Lower lobe of right lung (tissue), 2 donors: ENCODE results near the gene LMNA. TPM values are rescaled to one million over a fixed set of nuclear protein-coding genes. Genes with fewer than 3 reads are reported as not detected.

Experiments used
- ATAC-seq, 2 donors: fragments of 200-7000 bp; cut with Tn5 transposase; one replicate each; pipeline ENCODE4 v1.9.1; 2020 to 2022; ENCODE audit warnings: mild to moderate bottlenecking in 2 of 2, moderate library complexity in 2 of 2
- DNase-seq: peaks from one replicate; pipeline ENCODE4 v3.0.0-alpha.2; 2020
- H3K27ac ChIP-seq: fragments of 200-600 bp; one replicate; pipeline ENCODE4 v1.8.0; 2022
- H3K27me3 ChIP-seq: fragments of 200-600 bp; one replicate; pipeline ENCODE4 v1.8.0; 2022; ENCODE audit warnings: low read depth
- H3K36me3 ChIP-seq: fragments of 200-600 bp; one replicate; pipeline ENCODE4 v1.8.0; 2022; ENCODE audit warnings: mild to moderate bottlenecking
- H3K4me1 ChIP-seq: fragments of 200-600 bp; one replicate; pipeline ENCODE4 v1.8.0; 2022
- H3K4me3 ChIP-seq: fragments of 200-600 bp; one replicate; pipeline ENCODE4 v1.8.0; 2022; ENCODE audit warnings: mild to moderate bottlenecking
- H3K9me3 ChIP-seq: fragments of 200-600 bp; one replicate; pipeline ENCODE4 v1.8.0; 2022
- intact Hi-C: fragments of 100-400 bp; cut with DNase I; formaldehyde crosslinking; loops from one replicate; pipeline ENCODE4 v1.11.0; 2022
- total RNA-seq: library from RNA; stranded (reverse); fragmentation: NEBNext Ultra II Directional; extraction: Animal tissue kit (Norgen Biotek cat#: 25700); gene quantifications from one replicate; pipeline ENCODE4 v1.2.1, GENCODE V29; 2021
- TF ChIP-seq, protein P1 (sequence below): fragments of 200-600 bp; IDR thresholded peaks from one replicate; pipeline ENCODE4 v1.8.0; 2022; ENCODE audit warnings: antibody characterized with exemption, mild to moderate bottlenecking
- donor health status: DM: no; HTN: yes; CAD: no; lungs with severe emphysema.

Gene LMNA
- total RNA-seq, 1 donor from 2014 or later, result 235 TPM

DNA sequence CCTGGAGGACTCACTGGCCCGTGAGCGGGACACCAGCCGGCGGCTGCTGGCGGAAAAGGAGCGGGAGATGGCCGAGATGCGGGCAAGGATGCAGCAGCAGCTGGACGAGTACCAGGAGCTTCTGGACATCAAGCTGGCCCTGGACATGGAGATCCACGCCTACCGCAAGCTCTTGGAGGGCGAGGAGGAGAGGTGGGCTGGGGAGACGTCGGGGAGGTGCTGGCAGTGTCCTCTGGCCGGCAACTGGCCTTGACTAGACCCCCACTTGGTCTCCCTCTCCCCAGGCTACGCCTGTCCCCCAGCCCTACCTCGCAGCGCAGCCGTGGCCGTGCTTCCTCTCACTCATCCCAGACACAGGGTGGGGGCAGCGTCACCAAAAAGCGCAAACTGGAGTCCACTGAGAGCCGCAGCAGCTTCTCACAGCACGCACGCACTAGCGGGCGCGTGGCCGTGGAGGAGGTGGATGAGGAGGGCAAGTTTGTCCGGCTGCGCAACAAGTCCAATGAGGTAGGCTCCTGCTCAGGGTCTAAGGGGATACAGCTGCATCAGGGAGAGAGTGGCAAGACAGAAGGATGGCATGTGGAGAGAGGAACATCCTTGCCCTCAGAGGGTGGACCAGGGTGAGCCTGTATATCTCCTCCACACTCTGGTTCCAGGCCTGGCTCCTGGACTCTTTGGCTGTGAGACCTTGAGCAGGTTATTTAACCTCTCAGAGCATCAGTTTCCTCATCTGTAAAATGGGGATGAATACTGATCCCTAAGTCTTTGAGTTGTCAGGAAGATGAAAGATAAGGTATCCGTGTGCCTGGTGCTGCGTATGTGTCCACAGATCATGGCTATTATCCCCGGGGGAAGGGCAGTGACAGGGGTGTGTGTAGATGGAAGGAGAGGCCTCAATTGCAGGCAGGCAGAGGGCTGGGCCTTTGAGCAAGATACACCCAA, 21.7 kb downstream of the LMNA start:
- H3K36me3 ChIP-seq, result peaks cover 96% of the 10 kb centered on the region

DNA sequence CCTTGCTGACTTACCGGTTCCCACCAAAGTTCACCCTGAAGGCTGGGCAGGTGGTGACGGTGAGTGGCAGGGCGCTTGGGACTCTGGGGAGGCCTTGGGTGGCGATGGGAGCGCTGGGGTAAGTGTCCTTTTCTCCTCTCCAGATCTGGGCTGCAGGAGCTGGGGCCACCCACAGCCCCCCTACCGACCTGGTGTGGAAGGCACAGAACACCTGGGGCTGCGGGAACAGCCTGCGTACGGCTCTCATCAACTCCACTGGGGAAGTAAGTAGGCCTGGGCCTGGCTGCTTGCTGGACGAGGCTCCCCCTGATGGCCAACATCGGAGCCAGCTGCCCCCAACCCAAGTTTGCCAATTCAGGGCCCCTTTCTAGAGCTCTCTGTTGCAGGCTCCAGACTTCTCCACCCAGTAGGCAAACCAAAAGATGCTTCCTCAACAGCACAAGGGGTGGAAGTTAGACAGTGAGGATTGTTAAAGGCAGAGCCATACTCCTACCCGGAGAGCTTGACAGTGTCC, 22.5 kb downstream of the LMNA start:
- TF ChIP-seq, protein P1, sequence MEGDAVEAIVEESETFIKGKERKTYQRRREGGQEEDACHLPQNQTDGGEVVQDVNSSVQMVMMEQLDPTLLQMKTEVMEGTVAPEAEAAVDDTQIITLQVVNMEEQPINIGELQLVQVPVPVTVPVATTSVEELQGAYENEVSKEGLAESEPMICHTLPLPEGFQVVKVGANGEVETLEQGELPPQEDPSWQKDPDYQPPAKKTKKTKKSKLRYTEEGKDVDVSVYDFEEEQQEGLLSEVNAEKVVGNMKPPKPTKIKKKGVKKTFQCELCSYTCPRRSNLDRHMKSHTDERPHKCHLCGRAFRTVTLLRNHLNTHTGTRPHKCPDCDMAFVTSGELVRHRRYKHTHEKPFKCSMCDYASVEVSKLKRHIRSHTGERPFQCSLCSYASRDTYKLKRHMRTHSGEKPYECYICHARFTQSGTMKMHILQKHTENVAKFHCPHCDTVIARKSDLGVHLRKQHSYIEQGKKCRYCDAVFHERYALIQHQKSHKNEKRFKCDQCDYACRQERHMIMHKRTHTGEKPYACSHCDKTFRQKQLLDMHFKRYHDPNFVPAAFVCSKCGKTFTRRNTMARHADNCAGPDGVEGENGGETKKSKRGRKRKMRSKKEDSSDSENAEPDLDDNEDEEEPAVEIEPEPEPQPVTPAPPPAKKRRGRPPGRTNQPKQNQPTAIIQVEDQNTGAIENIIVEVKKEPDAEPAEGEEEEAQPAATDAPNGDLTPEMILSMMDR, result no peak
- intact Hi-C loops, result no loop called here
- Histone ChIP-seq H3K4me3 (no peak overlapping the region), H3K36me3 (peaks cover 88% of the 10 kb centered on the region), H3K27me3 (no peaks in the 10 kb centered on the region), H3K9me3 (no peaks in the 10 kb centered on the region), H3K27ac (no peak overlapping the region), H3K4me1 (peaks cover 8% of the 10 kb centered on the region)
- no peak for DNase-seq
- ATAC-seq, result no peak

More for the DNA sequence above, 21.7 kb downstream of the LMNA start:
- Histone ChIP-seq H3K9me3 (no peaks in the 10 kb centered on the region), H3K4me3 (no peak overlapping the region), H3K27me3 (no peaks in the 10 kb centered on the region), H3K4me1 (peaks cover 7% of the 10 kb centered on the region), H3K27ac (no peak overlapping the region)
- intact Hi-C loops, result no loop called here
- TF ChIP-seq, protein P1, result no peak
- DNase-seq, result no peak
- ATAC-seq, result no peak

DNA sequence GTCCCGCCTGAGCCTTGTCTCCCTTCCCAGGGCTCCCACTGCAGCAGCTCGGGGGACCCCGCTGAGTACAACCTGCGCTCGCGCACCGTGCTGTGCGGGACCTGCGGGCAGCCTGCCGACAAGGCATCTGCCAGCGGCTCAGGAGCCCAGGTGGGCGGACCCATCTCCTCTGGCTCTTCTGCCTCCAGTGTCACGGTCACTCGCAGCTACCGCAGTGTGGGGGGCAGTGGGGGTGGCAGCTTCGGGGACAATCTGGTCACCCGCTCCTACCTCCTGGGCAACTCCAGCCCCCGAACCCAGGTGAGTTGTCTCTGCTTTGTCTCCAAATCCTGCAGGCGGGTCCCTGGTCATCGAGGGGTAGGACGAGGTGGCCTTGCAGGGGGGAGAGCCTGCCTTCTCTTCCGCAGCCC, 24.0 kb downstream of the LMNA start:
- no peak for DNase-seq
- intact Hi-C loops, result no loop called here
- Histone ChIP-seq H3K9me3 (no peaks in the 10 kb centered on the region), H3K4me3 (no peak overlapping the region), H3K27me3 (no peaks in the 10 kb centered on the region), H3K4me1 (peaks cover 8% of the 10 kb centered on the region), H3K36me3 (peaks cover 74% of the 10 kb centered on the region), H3K27ac (no peak overlapping the region)
- ATAC-seq, result no peak
- TF ChIP-seq, protein P1, result no peak

DNA sequence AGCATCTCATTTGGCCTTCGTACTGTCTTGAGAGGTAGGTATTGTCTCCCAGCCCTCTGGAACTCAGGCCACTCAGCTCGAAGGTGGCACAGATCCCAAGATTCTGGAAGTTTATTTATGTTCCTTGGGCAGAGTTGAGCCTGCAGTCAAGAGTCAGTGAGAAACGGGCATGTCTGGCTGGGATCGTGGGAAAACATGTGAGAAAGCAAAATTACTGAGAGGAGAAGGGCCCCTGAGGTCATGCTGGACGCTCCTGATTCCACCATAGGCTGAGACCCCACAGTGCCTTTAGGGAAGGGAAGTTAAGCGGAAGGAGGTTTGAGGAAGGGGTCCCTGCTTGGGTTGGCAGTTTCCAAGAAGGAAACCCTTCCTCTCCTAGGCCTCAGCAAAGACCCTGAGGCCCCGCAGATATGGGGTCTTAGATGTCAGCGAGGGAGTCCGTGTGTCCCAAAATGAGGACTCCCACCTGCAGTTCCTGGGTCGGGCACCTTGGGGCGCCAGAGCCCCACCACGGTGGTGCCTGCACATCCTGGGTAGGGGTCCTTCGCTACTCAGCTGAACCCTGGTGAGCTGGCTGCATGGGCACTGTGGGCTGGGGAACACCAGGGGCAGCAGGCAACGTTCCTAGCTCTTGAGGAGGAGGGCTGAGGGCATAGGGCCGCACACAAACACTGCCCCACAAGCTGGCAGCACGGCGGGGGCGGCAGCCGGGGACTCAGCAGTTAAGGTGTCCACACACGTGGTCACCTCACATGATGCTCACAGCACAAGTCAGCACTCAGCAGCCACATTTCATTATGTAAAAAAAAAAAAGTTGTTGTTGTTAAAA, 26.6 kb downstream of the LMNA start:
- intact Hi-C loops, result no loop called here
- H3K27me3 ChIP-seq, result no peaks in the 10 kb centered on the region
- peak; percentile 2 to 6 for ATAC-seq
- peaks cover 48% of the 10 kb centered on the region for H3K36me3 ChIP-seq
- no peak for DNase-seq
- H3K4me1 ChIP-seq, result peaks cover 13% of the 10 kb centered on the region
- H3K9me3 ChIP-seq, result no peaks in the 10 kb centered on the region
- TF ChIP-seq, protein P1, result peak; percentile 57
- no peak overlapping the region for H3K4me3 ChIP-seq
- H3K27ac ChIP-seq, result no peak overlapping the region

DNA sequence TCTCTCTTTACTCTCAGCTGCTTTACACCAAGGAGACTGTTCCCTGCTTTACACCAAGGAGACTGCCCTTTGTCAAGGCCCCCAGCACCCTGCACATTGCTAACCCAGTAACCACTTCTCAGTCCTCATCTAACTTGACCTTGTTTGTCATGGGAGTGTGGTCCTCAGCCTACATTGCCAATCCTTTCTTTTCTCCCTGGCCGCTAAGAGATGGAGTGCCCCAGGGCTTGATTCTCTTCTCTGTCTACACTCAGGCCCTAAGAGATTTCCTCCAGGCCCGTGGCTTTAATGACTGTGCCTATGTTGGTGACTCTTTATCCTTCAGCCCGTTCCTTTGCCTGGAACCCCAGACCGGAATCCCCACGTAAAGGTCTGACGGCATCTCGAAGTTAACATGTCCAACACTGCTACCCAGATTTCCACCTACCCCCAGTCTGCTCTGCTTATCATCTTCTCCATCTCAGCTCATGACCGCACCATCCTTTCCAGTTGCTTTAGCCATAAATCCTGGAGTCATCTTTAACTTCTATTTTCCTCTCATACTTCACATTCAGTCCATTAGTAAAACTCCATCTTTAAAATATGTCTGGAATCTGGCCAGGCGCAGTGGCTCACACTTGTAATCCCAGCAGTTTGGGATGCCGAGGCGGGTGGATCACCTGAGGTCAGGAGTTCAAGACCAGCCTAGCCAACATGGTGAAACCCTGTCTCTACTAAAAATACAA, 29.4 kb downstream of the LMNA start:
- ATAC-seq, result no peak
- TF ChIP-seq, protein P1, result no peak
- H3K36me3 ChIP-seq, result peaks cover 19% of the 10 kb centered on the region
- H3K4me1 ChIP-seq, result peaks cover 31% of the 10 kb centered on the region
- no peaks in the 10 kb centered on the region for H3K9me3 ChIP-seq
- intact Hi-C loops, result no loop called here
- H3K27me3 ChIP-seq, result no peaks in the 10 kb centered on the region
- no peak for DNase-seq
- no peak overlapping the region for H3K27ac ChIP-seq
- no peak overlapping the region for H3K4me3 ChIP-seq
